Activated T-cell treated with anti-CD3 and anti-CD28 coated beads, Interleukin-2, amount 50 U/mL, for 4 hours (primary cell): Measurements from ENCODE around the gene B3GLCT. TPM values are rescaled to one million over a fixed set of nuclear protein-coding genes. Genes with fewer than 3 reads are reported as not detected.

Experiments
- ATAC-seq, 2 donors: fragments of 200-7000 bp; cut with Tn5 transposase; one replicate each; pipeline ENCODE4 v1.10.0; 2021
- DNase-seq: peaks from one replicate; pipeline ENCODE4 v3.0.0-alpha.2; 2020
- H3K27me3 Mint-ChIP-seq: one replicate; pipeline ENCODE4 v1.8.0; 2021; ENCODE audit warnings: low read depth, mixed read lengths
- H3K36me3 Mint-ChIP-seq: one replicate; pipeline ENCODE4 v1.8.0; 2022; ENCODE audit warnings: mixed read lengths; ENCODE audit not compliant: insufficient read depth
- H3K4me1 Mint-ChIP-seq: one replicate; pipeline ENCODE4 v1.8.0; 2021; ENCODE audit warnings: low read depth, mixed read lengths
- H3K4me3 Mint-ChIP-seq: one replicate; pipeline ENCODE4 v1.8.0; 2021; ENCODE audit warnings: mild to moderate bottlenecking, moderate library complexity, mixed read lengths
- H3K9me3 Mint-ChIP-seq: one replicate; pipeline ENCODE4 v1.8.0; 2021; ENCODE audit warnings: mixed read lengths
- total RNA-seq, 3 donors: library from RNA; stranded (reverse); gene quantifications; one replicate each; pipeline ENCODE4 v1.2.1, GENCODE V29; 2021

B3GLCT gene
- total RNA-seq, 3 donors from 2014 or later: 3.7 to 4.1 (median 3.9) TPM

GRCh38 chr13:31223640-31224039 is 23.9 kb downstream of the B3GLCT start:
- DNase-seq (no peak), ATAC-seq (no peak)
- Mint-ChIP-seq H3K4me3 (no peak overlapping the region), H3K4me1 (peaks cover 2% of the 10 kb centered on the region), H3K27me3 (no peaks in the 10 kb centered on the region), H3K9me3 (no peaks in the 10 kb centered on the region), H3K36me3 (peaks cover 13% of the 10 kb centered on the region)

- no peak overlapping the region for H3K4me3 Mint-ChIP-seq
- H3K27me3 Mint-ChIP-seq: no peaks in the 10 kb centered on the region
- DNase-seq (no peak), ATAC-seq (no peak)
- H3K36me3 Mint-ChIP-seq: peaks cover 12% of the 10 kb centered on the region
- no peaks in the 10 kb centered on the region for H3K9me3 Mint-ChIP-seq
- H3K4me1 Mint-ChIP-seq: peaks cover 2% of the 10 kb centered on the region
These were observed 24.4 kb downstream of the B3GLCT start for GRCh38 chr13:31224174-31224669.

GRCh38 chr13:31224963-31225559 is 25.3 kb downstream of the B3GLCT start:
- peaks cover 12% of the 10 kb centered on the region for H3K36me3 Mint-ChIP-seq
- no peaks in the 10 kb centered on the region for H3K27me3 Mint-ChIP-seq
- no peak overlapping the region for H3K4me3 Mint-ChIP-seq
- H3K4me1 Mint-ChIP-seq: peaks cover 2% of the 10 kb centered on the region
- no peaks in the 10 kb centered on the region for H3K9me3 Mint-ChIP-seq
- DNase-seq (no peak), ATAC-seq (no peak)

GRCh38 chr13:31225998-31226675 is 26.4 kb downstream of the B3GLCT start:
- Mint-ChIP-seq H3K27me3 (no peaks in the 10 kb centered on the region), H3K4me1 (peaks cover 2% of the 10 kb centered on the region), H3K4me3 (no peak overlapping the region), H3K9me3 (no peaks in the 10 kb centered on the region), H3K36me3 (peaks cover 11% of the 10 kb centered on the region)
- no peak for ATAC-seq
- no peak for DNase-seq

- no peaks in the 10 kb centered on the region for H3K9me3 Mint-ChIP-seq
- DNase-seq (no peak), ATAC-seq (no peak)
- no peaks in the 10 kb centered on the region for H3K27me3 Mint-ChIP-seq
- H3K4me3 Mint-ChIP-seq: no peak overlapping the region
- peaks cover 2% of the 10 kb centered on the region for H3K4me1 Mint-ChIP-seq
- H3K36me3 Mint-ChIP-seq: peaks cover 8% of the 10 kb centered on the region
These were observed 27.3 kb downstream of the B3GLCT start for GRCh38 chr13:31227063-31227462.

DNA sequence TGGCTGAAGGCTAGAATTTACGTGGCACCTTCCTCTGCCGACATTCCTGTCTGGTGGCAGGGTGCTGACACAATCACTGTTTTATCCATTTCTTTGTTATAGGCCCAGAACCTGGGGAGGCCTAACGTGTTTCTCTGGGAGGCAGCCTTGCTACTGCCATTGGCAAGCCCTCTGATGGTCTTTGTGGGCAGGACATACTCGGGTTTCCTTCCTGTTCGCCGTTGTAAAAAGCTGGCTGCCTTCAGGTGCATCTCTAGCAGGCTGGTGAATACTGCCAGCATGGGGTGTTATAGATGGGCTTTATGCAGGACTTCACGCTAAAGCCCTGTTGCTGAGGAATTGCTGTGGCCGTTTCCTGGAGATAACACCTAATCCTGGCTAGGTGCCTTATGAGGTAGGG is 28.1 kb downstream of the B3GLCT start:
- Mint-ChIP-seq H3K4me3 (no peak overlapping the region), H3K4me1 (peaks cover 2% of the 10 kb centered on the region), H3K9me3 (no peaks in the 10 kb centered on the region), H3K36me3 (peaks cover 14% of the 10 kb centered on the region), H3K27me3 (no peaks in the 10 kb centered on the region)
- ATAC-seq: no peak
- DNase-seq: no peak

DNA sequence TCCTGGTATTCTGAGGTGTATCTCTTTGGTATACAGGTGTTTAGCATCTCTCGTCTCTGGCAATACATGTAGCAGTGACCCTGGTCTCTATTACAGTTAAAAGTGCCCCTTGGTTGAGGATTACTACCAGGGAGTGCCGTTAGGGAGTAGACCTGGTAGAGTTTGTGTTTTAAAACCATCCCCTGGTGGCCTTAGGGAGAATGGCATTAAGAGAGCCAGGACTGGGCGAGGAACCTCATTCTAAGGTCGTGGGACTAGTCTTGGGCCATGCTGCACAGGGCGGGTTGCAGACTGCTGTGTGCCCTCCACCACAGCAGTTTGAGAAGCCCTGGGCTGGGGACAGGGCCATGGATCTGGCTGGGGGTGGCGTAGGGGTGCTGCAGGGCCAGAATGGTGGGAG is 35.0 kb downstream of the B3GLCT start:
- ATAC-seq (no peak), DNase-seq (no peak)
- Mint-ChIP-seq H3K9me3 (no peaks in the 10 kb centered on the region), H3K4me1 (no peaks in the 10 kb centered on the region), H3K27me3 (no peaks in the 10 kb centered on the region), H3K4me3 (no peak overlapping the region), H3K36me3 (peaks cover 14% of the 10 kb centered on the region)

- Mint-ChIP-seq H3K27me3 (no peaks in the 10 kb centered on the region), H3K9me3 (no peaks in the 10 kb centered on the region), H3K4me3 (no peak overlapping the region), H3K36me3 (peaks cover 12% of the 10 kb centered on the region), H3K4me1 (no peaks in the 10 kb centered on the region)
- DNase-seq: no peak
- ATAC-seq: no peak
These were observed 36.5 kb downstream of the B3GLCT start for GRCh38 chr13:31236211-31236786.

- Mint-ChIP-seq H3K4me3 (no peak overlapping the region), H3K36me3 (peaks cover 2% of the 10 kb centered on the region), H3K4me1 (no peaks in the 10 kb centered on the region), H3K9me3 (no peaks in the 10 kb centered on the region), H3K27me3 (no peaks in the 10 kb centered on the region)
- DNase-seq (no peak), ATAC-seq (no peak)
These were observed 41.1 kb downstream of the B3GLCT start for GRCh38 chr13:31240921-31241320.

DNA sequence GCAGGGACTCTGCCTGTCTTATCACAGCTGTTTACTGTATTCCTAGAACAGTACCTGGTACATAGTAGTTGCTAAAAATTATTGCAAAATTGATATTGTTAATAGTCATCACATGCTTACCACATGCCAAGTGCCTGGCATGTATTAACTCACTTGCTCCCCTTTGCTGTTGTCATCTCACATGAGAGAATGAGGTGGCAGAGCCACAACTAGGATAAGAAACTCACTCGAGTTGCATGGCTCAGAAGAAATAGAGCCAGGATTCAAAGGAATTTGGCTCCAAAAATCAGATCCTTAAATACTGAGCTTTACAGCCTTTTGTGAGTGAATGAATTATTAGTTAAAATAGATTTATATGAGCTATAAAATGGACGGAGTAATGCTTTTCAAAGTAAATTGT is 42.6 kb downstream of the B3GLCT start:
- Mint-ChIP-seq H3K27me3 (no peaks in the 10 kb centered on the region), H3K36me3 (peaks cover 6% of the 10 kb centered on the region), H3K4me1 (no peaks in the 10 kb centered on the region), H3K4me3 (no peak overlapping the region), H3K9me3 (no peaks in the 10 kb centered on the region)
- ATAC-seq (no peak), DNase-seq (no peak)

GRCh38 chr13:31242916-31243315 is 43.1 kb downstream of the B3GLCT start:
- no peaks in the 10 kb centered on the region for H3K4me1 Mint-ChIP-seq
- no peaks in the 10 kb centered on the region for H3K27me3 Mint-ChIP-seq
- H3K36me3 Mint-ChIP-seq: peaks cover 6% of the 10 kb centered on the region
- no peak overlapping the region for H3K4me3 Mint-ChIP-seq
- no peak for ATAC-seq
- DNase-seq: no peak
- no peaks in the 10 kb centered on the region for H3K9me3 Mint-ChIP-seq

GRCh38 chr13:31245598-31246373 is 46.0 kb downstream of the B3GLCT start:
- Mint-ChIP-seq H3K9me3 (no peaks in the 10 kb centered on the region), H3K4me1 (no peaks in the 10 kb centered on the region), H3K36me3 (peaks cover 10% of the 10 kb centered on the region), H3K27me3 (no peaks in the 10 kb centered on the region), H3K4me3 (no peak overlapping the region)
- DNase-seq (no peak), ATAC-seq (no peak)

GRCh38 chr13:31246918-31247317 is 47.1 kb downstream of the B3GLCT start:
- ATAC-seq: no peak
- DNase-seq: no peak
- Mint-ChIP-seq H3K4me1 (no peaks in the 10 kb centered on the region), H3K4me3 (no peak overlapping the region), H3K9me3 (peaks cover 6% of the 10 kb centered on the region), H3K36me3 (peaks cover 20% of the 10 kb centered on the region), H3K27me3 (no peaks in the 10 kb centered on the region)

GRCh38 chr13:31248361-31248760 is 48.6 kb downstream of the B3GLCT start:
- Mint-ChIP-seq H3K4me1 (no peaks in the 10 kb centered on the region), H3K36me3 (peaks cover 24% of the 10 kb centered on the region), H3K9me3 (peaks cover 17% of the 10 kb centered on the region), H3K4me3 (no peak overlapping the region), H3K27me3 (no peaks in the 10 kb centered on the region)
- DNase-seq: no peak
- ATAC-seq: no peak
